B cell (primary cell): Measurements from ENCODE around the gene SYMPK.
"Not testable (repeated sequence)": the region's sequence is repeated elsewhere in the genome, so short reads cannot be mapped to it uniquely, and the experiment has no call there.

Experiments
- EZH2 ChIP-seq: IDR thresholded peaks from 2 replicates; pipeline ENCODE4 v1.6.1; 2012; ENCODE audit warnings: borderline replicate concordance, low read depth, mild to moderate bottlenecking, moderate library complexity, low read length; ENCODE audit not compliant: insufficient read depth, poor library complexity, severe bottlenecking
- TF ChIP-seq, protein P1 (sequence below): fragments of 200-600 bp; IDR thresholded peaks from one replicate; pipeline ENCODE4 v1.8.0; 2022; ENCODE audit warnings: antibody characterized with exemption, mild to moderate bottlenecking

DNA sequence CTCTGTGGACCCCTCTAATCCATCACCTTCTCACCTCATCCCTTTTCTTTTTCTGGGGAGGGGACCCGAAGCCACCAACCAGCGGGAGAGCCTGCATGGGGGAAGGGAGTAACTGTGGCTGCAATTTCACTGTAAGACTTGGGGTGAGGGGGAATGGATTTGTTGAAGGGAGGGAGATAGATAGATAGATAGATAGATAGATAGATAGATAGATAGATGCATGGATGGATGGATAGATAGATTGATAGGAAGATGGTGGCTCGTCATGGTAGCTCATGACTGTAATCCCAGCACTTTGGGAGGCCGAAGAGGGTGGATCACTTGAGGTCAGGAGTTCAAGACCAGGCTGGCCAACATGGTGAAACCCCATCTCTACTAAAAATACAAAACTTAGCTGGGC, 4.3 kb upstream of the SYMPK start:
- TF ChIP-seq, protein P1, sequence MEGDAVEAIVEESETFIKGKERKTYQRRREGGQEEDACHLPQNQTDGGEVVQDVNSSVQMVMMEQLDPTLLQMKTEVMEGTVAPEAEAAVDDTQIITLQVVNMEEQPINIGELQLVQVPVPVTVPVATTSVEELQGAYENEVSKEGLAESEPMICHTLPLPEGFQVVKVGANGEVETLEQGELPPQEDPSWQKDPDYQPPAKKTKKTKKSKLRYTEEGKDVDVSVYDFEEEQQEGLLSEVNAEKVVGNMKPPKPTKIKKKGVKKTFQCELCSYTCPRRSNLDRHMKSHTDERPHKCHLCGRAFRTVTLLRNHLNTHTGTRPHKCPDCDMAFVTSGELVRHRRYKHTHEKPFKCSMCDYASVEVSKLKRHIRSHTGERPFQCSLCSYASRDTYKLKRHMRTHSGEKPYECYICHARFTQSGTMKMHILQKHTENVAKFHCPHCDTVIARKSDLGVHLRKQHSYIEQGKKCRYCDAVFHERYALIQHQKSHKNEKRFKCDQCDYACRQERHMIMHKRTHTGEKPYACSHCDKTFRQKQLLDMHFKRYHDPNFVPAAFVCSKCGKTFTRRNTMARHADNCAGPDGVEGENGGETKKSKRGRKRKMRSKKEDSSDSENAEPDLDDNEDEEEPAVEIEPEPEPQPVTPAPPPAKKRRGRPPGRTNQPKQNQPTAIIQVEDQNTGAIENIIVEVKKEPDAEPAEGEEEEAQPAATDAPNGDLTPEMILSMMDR, result not testable (repeated sequence)
- TF ChIP-seq EZH2, result not testable (repeated sequence)
